Measurements from ENCODE around the gene NAA20. TPM values are rescaled to one million over a fixed set of nuclear protein-coding genes. Genes with fewer than 3 reads are reported as not detected.

Gene NAA20
- polyA plus RNA-seq, 3 donors, result 39.4 to 103 (median 94.0) TPM

GRCh38 chr20:20079102-20079784 is 62.1 kb downstream of the NAA20 start:
- Histone ChIP-seq H2AFZ (ENCODE audit: insufficient read depth, low read depth, low read length, poor library complexity, severe bottlenecking) (no peak overlapping the region), H3K9ac (ENCODE audit: insufficient read depth, low read length, poor library complexity, severe bottlenecking) (no peak overlapping the region), H4K20me1 (ENCODE audit: insufficient read depth, low read length) (no peaks in the 10 kb centered on the region), H3K4me3 (replicated peaks in 1 of 3; ENCODE audit: low read depth in 2 of 3, low read length in 3 of 3) (no peak overlapping the region), H3K27me3 (ENCODE audit: control insufficient read depth in 2 of 2, insufficient read depth in 2 of 2, low read length in 2 of 2) (peaks cover 0 to 2% of the 10 kb centered on the region in 2 donors), H3K4me1 (ENCODE audit: control insufficient read depth in 1 of 2, insufficient read depth in 2 of 2, low read length in 2 of 2) (no peaks in the 10 kb centered on the region), H3K4me2 (replicated peaks; ENCODE audit: extremely low read depth, low read length, poor library complexity, severe bottlenecking) (no peak overlapping the region), H3K27ac (ENCODE audit: low read depth in 1 of 2, low read length in 2 of 2) (no peak overlapping the region), H3K36me3 (replicated peaks in 1 of 2; ENCODE audit: control insufficient read depth in 1 of 2, insufficient read depth in 2 of 2, low read length in 2 of 2) (no peaks in the 10 kb centered on the region), H3K9me3 (replicated peaks in 1 of 2; ENCODE audit: control insufficient read depth in 1 of 2, insufficient read depth in 1 of 2, low read length in 2 of 2) (no peaks in the 10 kb centered on the region), H3K79me2 (ENCODE audit: insufficient read depth, low read length) (no peaks in the 10 kb centered on the region)
- intact Hi-C loops (cut with micrococcal nuclease), result no loop called here
- Mint-ChIP-seq H3K4me1 (peaks cover 4% of the 10 kb centered on the region), H3K27ac (no peak overlapping the region), H3K9me3 (no peaks in the 10 kb centered on the region), H3K27me3 (ENCODE audit: low read depth in 3 of 3) (peaks cover 3 to 12% (median 8%) of the 10 kb centered on the region in 3 donors), H3K36me3 (no peaks in the 10 kb centered on the region), H3K4me3 (no peak overlapping the region)
- no peak for TF ChIP-seq CTCF (IDR thresholded peaks at IDR 0.05)
- DNase-seq, result no peak
- 100% methylated on average over 1 of the region's 5 CpGs for WGBS (ENCODE audit: insufficient coverage)

Other genes starting within 250 kb of the NAA20 start
- 1 to 10 TPM; 4.0 to 7.4 (median 5.9) TPM for gene CRNKL1, start 35.1 kb downstream of the NAA20 start, polyA plus RNA-seq
- not detected for gene CFAP61, start 35.2 kb downstream of the NAA20 start, polyA plus RNA-seq